ENCODE measurements around the gene WDR62.

Gene WDR62

DNA sequence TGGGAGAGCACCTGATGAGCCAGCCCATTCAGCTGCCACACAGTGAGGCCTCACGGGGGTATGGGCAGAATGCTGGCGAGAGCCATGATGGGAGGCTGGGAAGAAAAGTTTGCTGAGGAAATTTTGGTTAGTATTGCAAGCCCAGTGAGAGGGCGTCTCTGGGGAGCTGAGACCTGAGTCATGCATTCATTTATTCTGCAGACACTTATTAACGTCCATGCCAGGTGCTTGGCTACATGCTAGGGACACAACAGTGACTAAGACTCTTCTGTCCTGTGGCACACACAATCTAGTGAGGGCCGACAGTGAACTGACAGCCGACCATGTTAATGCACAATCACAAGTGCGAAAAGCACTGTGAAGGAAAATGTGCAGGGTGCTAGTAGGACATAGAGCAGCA lies 27.2 kb downstream of the WDR62 start:
- no peak for DNase-seq

DNA sequence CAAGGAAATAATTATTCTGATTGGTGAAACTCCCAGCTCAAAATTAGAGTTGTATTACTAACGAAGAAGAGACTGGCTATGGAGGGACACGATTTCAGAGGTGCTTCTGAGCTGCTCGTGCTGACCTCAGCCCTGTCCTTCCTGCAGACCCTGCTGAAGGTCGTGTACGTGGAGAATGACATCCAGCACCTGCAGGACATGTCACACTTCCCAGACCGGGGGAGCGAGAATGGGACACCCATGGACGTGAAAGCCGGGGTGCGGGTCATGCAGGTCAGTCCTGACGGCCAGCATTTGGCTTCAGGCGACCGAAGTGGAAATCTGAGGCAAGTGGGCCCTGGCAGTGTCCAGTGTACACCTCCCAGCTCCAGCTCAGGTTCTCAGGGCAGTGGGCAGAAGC lies 28.2 kb downstream of the WDR62 start:
- no peak for DNase-seq

DNA sequence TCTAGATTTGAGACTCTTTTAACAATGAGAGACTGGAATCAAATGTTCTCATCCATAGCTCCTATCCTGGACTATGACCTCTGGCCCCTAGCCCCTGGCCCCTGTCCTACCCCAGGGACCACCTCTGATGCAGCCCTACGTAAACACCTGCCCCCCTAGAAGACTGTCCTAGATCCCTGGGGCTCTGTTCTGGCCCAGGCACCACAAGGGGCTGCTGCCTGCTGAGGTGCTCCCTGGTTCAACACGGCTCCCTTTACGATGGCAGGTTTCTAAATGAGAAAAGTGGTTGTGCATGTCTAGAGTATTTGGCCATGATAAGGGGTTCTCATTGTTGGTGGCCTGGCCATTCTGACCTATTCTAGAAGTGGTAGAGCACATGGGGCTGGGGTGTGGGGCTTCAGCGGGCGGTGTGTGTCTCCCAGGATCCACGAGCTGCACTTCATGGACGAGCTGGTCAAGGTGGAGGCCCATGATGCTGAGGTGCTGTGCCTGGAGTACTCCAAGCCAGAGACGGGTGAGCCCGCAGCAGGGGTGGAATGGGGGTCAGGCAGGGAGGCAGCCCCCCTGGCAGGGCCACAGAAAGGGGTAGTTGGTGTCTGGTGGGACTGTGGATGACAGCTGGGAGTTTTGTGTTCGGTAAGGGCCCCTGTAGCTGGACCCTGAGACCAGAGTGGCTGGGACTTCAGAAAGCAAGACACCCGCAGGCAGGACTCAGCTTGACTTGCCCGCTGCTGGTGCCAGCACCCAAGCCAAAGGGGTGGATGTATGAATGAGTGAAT lies 29.7 kb downstream of the WDR62 start:
- DNase-seq, result no peak

DNA sequence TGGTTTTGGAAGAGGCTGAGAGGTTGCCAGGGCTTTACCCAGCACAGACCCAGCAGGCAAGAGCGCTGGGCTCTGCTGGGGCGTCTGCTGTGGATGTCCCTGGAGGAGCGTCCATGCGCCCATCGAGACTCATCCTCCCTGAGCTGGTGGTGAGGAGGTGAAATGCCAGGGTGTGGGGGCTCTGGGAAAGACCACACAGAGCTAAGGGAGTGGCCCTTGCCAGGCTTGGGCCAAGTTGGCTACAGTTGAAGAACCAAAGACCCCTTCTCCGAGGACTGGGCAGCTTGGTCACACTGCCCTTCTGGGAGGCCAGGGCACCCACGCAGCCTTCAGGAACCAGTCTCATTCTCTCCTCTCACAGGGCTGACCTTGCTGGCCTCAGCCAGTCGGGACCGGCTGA lies 31.6 kb downstream of the WDR62 start:
- DNase-seq, result no peak

DNA sequence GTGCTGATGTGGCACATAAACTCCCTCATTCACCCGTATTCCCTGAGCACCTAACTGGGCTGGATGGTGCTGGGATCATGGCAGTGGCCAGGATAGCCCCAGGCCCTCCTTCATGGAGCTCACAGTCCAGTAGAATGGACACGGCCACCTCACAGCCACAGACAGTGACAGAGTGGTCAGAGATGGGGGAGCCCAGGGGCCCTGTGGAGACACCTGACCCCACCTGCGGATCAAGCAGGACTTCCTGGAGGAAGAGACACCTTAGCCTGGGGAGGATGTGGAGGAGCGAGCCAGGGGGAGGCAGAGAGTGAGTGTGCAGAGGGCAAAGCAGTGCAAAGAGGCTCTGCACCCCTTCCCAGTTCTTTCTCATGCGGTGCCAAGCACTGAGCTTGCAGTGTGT lies 35.1 kb downstream of the WDR62 start:
- DNase-seq, result no peak

DNA sequence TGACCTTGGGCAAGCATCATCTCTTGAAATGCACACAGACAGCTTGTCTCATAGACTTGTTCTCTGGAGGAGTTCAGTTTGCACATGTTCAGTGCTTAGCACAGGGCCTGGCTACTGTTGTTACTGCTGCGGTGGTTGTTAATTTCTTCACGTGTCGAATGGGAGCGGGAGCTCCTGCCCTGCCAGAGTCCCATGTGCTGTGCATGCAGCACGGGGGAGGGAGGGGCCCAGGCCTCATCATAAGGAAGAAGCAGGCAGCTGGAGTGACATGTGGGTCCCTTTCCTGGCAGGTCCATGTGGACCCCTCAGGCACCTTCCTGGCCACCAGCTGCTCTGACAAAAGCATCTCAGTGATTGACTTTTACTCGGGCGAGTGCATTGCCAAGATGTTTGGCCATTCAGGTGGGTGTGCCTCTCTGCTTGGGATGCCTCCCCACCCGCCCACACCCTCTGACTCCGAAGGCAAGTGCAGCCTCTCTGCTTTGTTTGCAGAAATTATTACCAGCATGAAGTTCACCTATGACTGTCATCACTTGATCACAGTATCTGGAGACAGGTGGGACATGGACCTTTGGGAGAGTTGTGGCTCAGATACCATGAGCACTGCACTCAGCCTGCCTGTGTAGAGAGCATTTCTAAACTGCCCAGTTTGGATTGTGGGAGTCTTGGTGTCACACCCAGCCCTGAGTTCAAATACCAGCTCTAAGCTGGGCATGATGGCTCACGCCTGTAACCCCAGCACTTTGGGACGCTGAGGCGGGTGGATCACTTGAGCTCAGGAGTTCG lies 36.4 kb downstream of the WDR62 start:
- DNase-seq, result no peak

DNA sequence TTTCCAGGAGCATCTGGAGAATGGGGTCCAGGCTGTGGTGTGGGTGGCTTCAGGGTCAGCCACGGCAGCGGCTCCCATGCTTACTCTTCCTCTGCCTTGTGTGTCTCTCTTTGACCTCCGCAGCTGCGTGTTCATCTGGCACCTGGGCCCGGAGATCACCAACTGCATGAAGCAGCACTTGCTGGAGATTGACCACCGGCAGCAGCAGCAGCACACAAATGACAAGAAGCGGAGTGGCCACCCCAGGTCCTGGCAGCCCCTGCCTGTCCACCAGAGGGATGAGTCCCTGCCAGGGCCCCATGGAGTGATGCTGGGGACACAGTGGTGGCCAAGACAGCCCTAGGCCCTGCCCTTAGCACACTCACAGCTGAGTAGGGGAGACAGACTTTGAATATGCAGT lies 37.9 kb downstream of the WDR62 start:
- DNase-seq, result no peak

DNA sequence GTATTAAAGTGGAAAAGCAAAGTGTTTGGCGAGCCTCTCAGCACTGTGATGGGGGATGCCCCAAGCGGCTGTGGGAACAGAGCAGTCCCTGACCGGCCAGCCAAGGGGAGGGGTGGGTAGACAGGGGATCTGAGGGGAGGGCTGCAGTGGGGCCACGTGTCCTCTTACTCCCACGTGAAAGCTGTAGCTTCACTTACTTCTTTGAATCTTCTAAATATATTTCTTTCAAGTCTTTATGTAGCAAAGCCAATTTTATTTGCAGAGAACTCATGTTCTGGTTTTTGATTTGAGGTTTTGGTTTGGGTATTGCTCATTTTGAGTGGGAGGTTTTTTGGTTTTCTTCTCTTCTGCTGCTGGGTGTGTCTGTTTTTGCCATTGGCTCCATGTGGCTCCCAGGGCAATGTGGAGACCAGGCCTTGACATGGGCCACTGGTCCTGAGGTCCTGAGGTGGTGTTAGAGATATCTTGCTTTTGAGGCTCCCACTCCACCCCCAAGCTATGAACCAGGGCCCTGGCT lies 38.5 kb downstream of the WDR62 start:
- no peak for DNase-seq

DNA sequence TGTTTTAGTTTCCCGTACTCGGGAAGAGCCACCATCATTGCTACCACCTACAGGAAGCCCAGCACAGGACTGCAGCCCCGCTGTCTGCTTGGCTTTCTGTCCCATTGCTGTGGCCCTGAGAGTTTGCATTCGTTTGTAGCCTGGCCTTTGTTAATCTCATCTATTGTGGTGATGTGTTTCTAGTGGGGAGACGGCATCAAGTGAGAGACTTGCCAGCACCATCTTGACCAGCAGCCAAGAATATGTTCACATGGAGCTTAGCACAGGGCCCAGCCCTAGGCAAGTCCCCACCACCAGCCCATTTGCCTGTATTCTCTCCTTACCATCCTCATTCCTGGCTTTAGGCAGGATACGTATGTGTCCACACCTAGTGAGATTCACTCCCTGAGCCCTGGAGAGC lies 39.0 kb downstream of the WDR62 start:
- no peak for DNase-seq

DNA sequence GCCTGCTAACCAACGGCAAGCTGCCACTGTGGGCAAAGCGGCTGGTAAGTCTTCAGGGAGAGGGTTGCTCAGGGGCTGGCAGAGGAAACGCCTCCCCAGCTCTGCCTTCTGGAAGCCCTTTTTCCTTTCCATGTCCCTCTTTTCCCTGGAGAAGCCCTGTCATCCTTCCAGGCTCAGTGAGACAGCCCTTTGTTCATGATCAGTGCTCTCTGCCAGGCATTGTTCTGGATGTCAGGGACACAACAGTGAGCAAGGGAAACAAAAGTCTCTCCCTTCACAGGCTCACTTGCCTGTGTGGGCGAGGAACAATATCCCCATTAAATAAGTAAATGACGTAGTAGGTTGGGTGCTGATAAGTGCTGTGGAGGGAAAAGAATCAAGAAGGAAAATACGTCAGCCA lies 42.3 kb downstream of the WDR62 start:
- DNase-seq, result no peak

DNA sequence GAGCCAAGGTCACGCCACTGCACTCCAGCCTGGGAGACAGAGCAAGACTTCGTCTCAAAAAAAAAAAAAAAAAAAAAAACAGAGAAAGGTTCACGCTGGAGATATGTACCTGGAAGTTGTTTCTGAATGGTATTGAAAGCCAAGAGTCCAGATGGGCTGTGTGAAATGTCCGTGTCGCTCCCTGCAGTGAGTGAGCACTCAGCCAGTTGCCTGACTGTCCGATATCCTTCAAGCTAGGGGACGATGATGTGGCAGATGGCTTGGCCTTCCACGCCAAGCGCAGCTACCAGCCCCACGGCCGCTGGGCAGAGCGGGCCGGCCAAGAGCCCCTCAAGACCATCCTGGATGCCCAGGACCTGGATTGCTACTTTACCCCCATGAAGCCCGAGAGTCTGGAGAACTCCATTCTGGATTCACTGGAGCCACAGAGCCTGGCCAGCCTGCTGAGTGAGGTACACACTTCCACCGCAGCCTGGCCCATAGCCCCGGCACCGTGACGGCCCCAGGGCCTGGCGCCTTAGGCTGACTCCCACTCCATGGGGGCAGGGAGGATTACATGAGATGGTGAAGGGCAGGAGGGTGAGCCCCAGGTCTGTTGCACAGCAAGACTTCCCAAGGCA lies 44.6 kb downstream of the WDR62 start:
- no peak for DNase-seq

DNA sequence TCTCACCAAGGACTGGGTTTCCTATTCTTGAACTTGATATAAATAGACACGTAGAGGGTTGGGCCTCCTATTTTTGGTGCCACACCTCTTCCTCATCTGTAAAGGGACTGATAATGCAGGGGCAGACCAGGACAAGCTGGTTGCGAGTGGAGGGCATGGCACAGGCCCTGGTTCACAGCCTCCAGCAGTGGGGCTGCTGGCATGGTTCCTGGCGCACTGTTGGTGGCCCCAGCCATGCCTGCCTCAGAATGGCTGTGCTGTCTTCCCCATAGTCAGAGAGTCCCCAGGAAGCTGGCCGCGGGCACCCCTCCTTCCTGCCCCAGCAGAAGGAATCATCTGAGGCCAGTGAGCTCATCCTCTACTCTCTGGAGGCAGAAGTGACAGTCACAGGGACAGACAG lies 45.8 kb downstream of the WDR62 start:
- no peak for DNase-seq

DNA sequence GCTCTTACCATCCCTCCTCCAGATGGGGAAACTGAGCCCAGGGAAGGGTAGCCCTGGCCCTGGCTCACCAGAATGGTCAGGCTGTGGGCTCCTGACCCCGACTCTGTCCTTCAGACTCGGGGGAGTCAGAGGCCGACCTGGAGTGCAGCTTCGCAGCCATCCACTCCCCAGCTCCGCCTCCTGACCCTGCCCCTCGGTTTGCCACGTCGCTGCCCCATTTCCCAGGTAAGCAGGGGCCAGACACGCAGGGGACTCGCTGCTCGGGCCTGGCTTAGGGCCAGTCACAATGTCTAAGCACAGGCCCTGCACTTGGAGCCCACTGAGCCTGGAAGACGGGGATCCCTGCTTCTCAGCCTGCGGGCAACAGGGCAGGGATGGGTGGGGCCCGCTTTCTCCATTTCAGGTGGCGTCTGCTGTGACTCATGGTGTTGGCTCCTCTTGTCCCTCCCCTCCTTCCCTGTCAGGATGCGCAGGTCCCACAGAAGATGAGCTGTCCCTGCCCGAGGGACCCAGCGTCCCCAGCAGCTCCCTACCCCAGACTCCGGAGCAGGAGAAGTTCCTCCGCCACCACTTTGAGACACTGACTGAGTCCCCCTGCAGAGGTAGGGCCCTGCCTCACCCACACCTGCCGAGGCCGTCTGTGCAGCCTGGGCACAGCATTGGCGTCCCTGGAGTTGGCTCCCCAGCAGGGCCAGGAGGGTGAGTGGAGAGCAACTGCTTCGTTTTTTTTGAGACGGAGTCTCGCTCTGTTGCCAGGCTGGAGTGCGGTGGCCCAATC lies 47.0 kb downstream of the WDR62 start:
- no peak for DNase-seq

DNA sequence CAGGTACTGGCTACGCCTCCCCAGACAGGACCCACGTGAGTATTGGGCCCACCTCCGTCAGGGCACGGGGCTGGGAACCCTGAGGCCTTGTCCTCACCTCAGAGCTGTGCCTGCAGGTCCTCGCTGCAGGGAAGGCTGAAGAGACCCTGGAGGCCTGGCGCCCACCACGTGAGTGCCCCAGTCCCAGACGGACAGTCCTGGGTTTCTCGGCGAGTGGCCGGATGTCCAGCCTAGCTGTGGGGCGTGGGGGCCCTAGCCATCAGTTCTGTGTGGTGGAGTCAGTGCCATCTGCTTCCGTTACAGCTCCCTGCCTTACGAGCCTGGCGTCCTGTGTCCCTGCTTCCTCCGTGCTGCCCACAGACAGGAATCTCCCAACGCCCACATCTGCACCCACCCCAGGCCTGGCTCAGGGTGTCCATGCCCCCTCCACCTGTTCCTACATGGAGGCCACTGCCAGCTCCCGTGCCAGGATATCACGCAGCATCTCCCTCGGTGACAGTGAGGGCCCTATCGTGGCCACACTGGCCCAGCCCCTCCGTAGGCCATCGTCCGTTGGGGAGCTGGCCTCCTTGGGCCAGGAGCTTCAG lies 48.4 kb downstream of the WDR62 start:
- no peak for DNase-seq

DNA sequence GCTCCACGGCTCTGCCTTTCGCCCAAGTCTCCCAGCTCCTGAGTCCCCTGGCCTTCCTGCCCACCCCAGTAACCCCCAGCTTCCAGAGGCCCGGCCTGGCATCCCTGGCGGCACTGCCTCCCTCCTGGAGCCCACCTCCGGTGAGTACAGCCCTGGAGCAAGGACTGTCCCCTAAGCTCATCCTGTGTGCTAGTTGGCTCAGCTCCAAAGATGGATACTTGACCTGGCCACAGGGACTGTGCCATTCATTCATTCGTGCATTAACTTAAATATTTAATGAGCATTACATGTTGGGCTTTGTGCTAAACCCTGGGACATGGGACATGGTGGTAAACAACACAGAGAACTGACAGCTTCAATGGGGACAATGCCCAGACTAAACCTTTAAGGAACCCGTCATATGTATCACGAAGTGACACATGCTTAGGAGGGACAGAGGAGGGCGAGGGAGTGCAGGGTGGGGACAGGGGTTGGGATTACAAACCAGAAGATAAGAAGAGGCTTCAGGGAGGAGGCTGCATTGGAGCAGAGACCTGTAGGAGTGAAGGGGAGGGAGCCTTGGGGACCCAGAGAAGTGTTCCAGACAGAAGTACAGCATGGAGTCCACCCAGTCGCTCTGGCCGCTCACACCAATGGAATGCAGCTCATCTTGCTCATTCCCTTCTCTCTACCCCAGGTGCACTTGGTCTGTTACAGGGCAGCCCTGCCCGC lies 49.3 kb downstream of the WDR62 start:
- no peak for DNase-seq

DNA sequence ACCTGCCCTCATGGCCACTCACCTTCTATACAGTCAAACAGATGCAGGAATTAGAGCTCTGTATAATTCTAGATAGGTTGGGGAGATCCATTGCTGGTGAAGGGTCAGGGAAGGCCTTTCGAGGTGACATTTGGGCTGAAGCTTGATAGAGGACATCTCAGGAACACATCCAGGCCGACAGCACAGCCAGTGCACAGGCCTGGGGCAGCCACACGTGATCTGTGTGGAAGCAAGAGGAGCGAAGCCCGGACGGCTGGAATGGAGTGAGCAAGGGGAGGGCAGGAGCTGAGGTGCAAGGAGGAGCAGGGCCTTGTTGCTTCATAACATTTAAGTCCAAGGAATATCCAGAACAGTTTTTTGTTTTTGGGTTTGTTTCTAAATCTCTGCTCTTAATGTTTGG lies 51.7 kb downstream of the WDR62 start:
- DNase-seq, result no peak

DNA sequence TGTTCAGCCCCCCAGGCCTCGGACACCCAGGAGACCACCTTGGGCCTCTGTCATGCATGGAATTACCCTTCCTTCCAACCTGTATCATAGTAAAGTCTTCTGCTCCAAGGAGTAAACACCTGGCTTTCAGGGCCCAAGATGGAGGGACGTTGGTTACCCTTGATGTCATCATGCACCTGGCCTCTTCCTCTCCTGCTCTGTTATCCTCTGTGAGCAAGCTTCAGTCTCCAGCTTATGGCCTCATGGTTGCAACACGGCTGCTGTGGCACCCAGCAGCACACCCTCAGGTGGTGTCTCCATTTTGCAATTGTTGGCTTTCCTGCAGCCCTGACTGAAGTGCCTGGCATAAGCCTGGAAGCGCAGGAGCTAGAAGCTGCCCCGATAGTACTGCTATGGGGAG lies 52.3 kb downstream of the WDR62 start:
- DNase-seq, result no peak

DNA sequence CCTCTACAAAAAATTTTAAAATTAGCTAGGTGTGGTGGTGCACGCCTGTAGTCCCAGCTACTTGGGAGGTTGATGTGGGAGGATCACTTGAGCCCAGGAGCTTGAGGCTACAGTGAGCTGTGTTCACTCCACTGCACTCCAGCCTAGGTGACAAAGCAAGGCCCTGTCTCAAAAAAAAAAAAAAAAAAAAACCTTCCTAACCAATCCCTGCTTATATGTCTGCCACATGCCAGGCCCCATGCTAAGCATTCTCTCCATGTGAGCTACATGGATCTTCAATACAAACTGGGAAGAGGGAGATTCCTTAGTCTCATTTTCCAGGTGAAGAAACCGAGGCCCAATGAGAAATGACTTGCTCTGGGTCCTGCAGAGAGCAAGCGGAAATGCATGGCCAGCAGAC lies 54.0 kb downstream of the WDR62 start:
- no peak for DNase-seq

DNA sequence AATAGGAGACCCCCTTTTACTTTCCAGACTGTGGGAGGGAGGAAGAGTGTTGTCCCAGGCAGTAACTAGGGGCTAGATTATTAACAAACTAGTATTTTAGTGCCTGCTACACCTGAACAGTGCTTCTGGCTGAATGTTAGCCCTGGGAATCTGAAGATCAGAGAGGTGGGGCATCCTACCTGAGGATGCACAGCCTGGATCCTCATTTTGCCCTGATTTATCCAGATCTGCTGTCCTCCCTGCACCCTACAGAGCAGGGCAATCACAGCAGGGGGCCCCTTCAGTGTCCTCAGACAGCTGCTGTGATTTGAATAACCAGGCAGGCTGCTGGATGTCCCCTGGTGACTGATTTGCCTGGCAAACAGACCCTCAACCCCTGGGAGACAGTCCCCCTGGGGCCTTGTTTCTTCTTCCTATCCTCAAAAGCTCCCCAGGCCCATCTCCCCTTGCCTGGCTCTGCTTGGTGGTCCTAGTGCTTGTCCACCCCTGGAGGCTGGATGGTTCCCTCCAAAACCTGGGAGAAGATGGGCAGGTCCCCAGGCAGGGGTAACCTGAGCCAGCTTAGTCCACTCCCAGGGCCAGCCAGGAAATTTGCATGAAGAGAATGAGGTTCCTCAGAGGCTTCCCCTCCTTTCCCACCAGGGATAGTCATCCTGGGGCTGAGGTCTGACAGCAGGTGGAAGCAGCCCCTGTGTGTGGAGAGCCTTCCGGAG lies 55.9 kb downstream of the WDR62 start, which contains the start of gene OVOL3:
OVOL3 (plus strand) TSS at position 657 of the 713 bp plus-strand sequence. CDS start 60 bp downstream, outside the sequence.
- no peak for DNase-seq

DNA sequence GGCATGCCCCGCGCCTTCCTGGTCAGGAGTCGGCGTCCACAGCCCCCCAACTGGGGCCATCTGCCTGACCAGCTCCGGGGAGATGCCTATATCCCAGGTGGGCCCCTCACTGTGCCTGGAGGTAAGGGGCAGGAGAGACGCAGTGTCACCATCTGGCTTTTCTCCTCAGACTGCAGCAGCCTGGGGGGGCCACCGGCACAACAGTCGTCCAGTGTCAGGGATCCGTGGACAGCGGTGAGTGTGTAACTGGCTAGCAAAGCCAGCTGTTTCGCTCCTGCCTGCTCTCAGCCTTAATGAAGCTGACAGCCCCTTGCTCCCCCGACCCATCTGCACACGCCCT lies 56.5 kb downstream of the WDR62 start:
- no peak for DNase-seq

DNA sequence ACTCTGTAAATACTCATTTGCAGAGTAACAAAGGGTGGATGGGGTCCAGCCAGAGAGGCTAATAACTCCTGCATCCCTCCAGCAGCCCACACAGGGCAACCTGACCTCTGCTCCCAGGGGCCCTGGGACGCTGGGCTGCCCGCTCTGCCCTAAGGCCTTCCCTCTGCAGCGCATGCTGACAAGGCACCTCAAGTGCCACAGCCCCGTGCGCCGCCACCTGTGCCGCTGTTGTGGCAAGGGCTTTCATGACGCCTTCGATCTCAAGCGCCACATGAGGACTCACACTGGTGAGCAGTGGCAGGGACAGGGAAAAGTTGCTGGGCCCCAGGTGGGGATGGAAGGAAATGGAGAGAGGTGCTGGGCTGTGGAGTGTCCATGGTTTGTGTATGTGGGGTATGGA lies 58.0 kb downstream of the WDR62 start:
- no peak for DNase-seq
